Upper lobe of left lung (tissue), 6 donors: ENCODE results near the gene NSD2. TPM values are rescaled to one million over a fixed set of nuclear protein-coding genes. Genes with fewer than 3 reads are reported as not detected.
"Not testable (repeated sequence)": the region's sequence is repeated elsewhere in the genome, so short reads cannot be mapped to it uniquely, and the experiment has no call there.

Source experiments
- ATAC-seq, 2 donors: fragments of 200-7000 bp; cut with Tn5 transposase; one replicate each; pipeline ENCODE4 v1.9.1; 2022; ENCODE audit warnings: mild to moderate bottlenecking in 2 of 2, moderate library complexity in 2 of 2; ENCODE audit not compliant: low FRiP score in 2 of 2
- DNase-seq, 2 donors: peaks; one replicate each; pipeline ENCODE4 v3.0.0-alpha.2; 2019 to 2020
- H3K27ac ChIP-seq, 4 donors: fragments of 200-600 bp; sonication (generic); one replicate each; pipeline ENCODE4 v1.5.1; 2016 to 2019
- H3K27me3 ChIP-seq, 4 donors: fragments of 200-600 bp; sonication (generic); one replicate each; pipeline ENCODE4 v1.5.1; 2017 to 2019
- H3K36me3 ChIP-seq, 4 donors: fragments of 200-600 bp; sonication (generic); one replicate each; pipeline ENCODE4 v1.5.1; 2016 to 2019
- H3K4me1 ChIP-seq, 4 donors: fragments of 200-600 bp; sonication (generic); one replicate each; pipeline ENCODE4 v1.5.1; 2018 to 2019
- H3K4me3 ChIP-seq, 4 donors: fragments of 200-600 bp; sonication (generic); one replicate each; pipeline ENCODE4 v1.5.1; 2017 to 2019; ENCODE audit warnings: mild to moderate bottlenecking in 2 of 4, moderate library complexity in 1 of 4
- H3K9me3 ChIP-seq, 4 donors: fragments of 200-600 bp; sonication (generic); one replicate each; pipeline ENCODE4 v1.5.1; 2018 to 2019
- CTCF ChIP-seq, 6 experiments: fragments of 450-650 bp in 4 of 6; fragments of 200-600 bp in 2 of 6; sonication (generic) in 2 of 6; IDR thresholded peaks; one replicate each; pipeline ENCODE4 v1.5.1; 2016 to 2019; ENCODE audit warnings: antibody characterized with exemption in 6 of 6
- EP300 ChIP-seq, 4 donors: sonication (generic); formaldehyde crosslinking; IDR thresholded peaks; one replicate each; pipeline ENCODE4 v1.5.1; 2017; ENCODE audit warnings: antibody characterized with exemption in 4 of 4, control low read depth in 2 of 4
- POLR2A ChIP-seq, 4 donors: fragments of 450-650 bp; IDR thresholded peaks; one replicate each; pipeline ENCODE4 v1.5.1; 2016 to 2017; ENCODE audit warnings: antibody characterized with exemption in 4 of 4, mild to moderate bottlenecking in 2 of 4
- POLR2AphosphoS5 ChIP-seq, 2 donors: sonication (generic); formaldehyde crosslinking; IDR thresholded peaks; one replicate each; pipeline ENCODE4 v1.5.1; 2017; ENCODE audit warnings: antibody characterized with exemption in 2 of 2
- WGBS, 2 donors: methylation state at CpG; one replicate each; pipeline ENCODE4 v1.1.5; 2017 to 2018; 5-methylcytosine and 5-hydroxymethylcytosine counted together
- total RNA-seq, 6 donors: library from RNA; depleted of rRNA in 4 of 6; stranded (reverse); fragments of >200 nt in 4 of 6; gene quantifications; one replicate each; pipeline versions ENCODE4 v1.1.0 to v1.2.1, GENCODE V29; 2016 to 2021
- donor health status: DM: no; HTN: no; CAD: no; lungs with moderate emphysema.
- donor health status: DM: no; HTN: yes; CAD: no; lungs with severe emphysema.

The NSD2 gene
- total RNA-seq, 6 donors from 2014 or later, result 35.7 to 164 (median 53.1) TPM

DNA sequence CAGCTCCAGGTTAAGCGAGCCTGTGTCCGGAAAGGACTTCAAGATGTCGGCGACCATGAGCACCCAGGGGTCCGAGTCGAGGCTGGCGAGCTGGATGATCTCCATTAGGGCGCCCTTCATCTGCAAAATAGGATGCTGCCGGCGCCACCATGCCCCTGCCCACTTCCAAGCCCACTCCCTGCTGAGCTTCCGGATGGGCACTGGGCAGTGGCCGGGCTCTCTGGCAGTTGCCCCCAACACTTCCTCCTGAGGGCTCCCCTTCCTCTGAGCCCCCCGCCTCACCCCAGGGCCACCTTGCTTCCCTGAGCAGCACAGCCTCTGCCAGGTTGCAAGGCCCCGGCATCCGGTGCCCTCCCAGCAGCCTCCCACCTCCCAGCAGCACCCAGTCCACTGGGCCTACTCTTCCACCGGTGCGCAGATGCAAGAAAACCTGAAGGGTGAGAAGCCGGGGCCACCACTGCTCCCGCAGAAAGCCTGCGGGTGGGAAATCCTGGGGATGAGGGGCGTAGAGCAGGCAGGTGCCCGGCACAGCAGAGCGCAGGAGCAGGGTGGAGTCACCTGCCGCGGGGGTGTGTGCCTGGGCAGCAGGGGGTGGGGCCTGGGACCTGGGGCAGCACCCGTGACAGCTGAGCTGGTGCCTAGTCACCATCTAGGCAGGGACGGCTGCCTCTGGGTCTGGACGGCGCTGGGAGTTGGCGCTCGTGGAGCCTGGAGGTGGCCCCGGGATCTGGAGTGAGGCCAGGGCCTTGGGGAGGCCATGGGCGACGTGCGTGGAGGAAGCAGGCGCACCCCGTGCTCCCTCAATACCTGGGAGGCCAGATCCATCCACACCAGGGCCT is 120.6 kb downstream of the NSD2 start:
- no peak overlapping the region for H3K27ac ChIP-seq

GRCh38 chr4:1992468-1993168 is 121.4 kb downstream of the NSD2 start:
- peaks cover 0 to 6% (median 0%) of the 10 kb centered on the region in 4 donors for H3K4me1 ChIP-seq
- TF ChIP-seq POLR2A (IDR thresholded peaks at IDR 0.05) (no peak), POLR2AphosphoS5 (IDR thresholded peaks at IDR 0.05) (no peak), EP300 (IDR thresholded peaks at IDR 0.05) (no peak), CTCF (IDR thresholded peaks at IDR 0.05) (no peak)
- DNase-seq (peak in 1 of 2 donors; percentile 79), ATAC-seq (peak in 1 of 2 donors; percentile 14)
- no peak overlapping the region for H3K27ac ChIP-seq
- H3K4me3 ChIP-seq, result no peak overlapping the region
- H3K27me3 ChIP-seq, result no peaks in the 10 kb centered on the region
- peaks cover 0 to 40% (median 33%) of the 10 kb centered on the region in 4 donors for H3K36me3 ChIP-seq
- WGBS, 2 donors, result 83 to 94% methylated on average over 20 to 43 of the region's 45 CpGs
- peaks cover 0 to 4% (median 1%) of the 10 kb centered on the region in 4 donors for H3K9me3 ChIP-seq

More for the DNA sequence above, 120.6 kb downstream of the NSD2 start:
- H3K9me3 ChIP-seq, result no peaks in the 10 kb centered on the region
- 93% methylated on average over 14 to 37 of the region's 37 CpGs for WGBS, 2 donors
- H3K27me3 ChIP-seq, result no peaks in the 10 kb centered on the region
- H3K4me3 ChIP-seq, result no peak overlapping the region
- ATAC-seq (peak in 1 of 2 donors; percentile 10), DNase-seq (peak in 1 of 2 donors; percentile 71)
- H3K4me1 ChIP-seq, result peaks cover 0 to 6% (median 0%) of the 10 kb centered on the region in 4 donors
- peaks cover 5 to 48% (median 40%) of the 10 kb centered on the region in 4 donors for H3K36me3 ChIP-seq
- TF ChIP-seq POLR2A (IDR thresholded peaks at IDR 0.05) (no peak), CTCF (IDR thresholded peaks at IDR 0.05) (no peak), POLR2AphosphoS5 (IDR thresholded peaks at IDR 0.05) (no peak), EP300 (IDR thresholded peaks at IDR 0.05) (no peak)

GRCh38 chr4:1993169-1993516 is 122.0 kb downstream of the NSD2 start:
- ATAC-seq, result no peak
- H3K4me3 ChIP-seq, result no peak overlapping the region
- TF ChIP-seq POLR2AphosphoS5 (IDR thresholded peaks at IDR 0.05) (no peak), CTCF (IDR thresholded peaks at IDR 0.05) (no peak), POLR2A (IDR thresholded peaks at IDR 0.05) (no peak), EP300 (IDR thresholded peaks at IDR 0.05) (no peak)
- H3K36me3 ChIP-seq, result peaks cover 0 to 34% (median 28%) of the 10 kb centered on the region in 4 donors
- no peaks in the 10 kb centered on the region for H3K27me3 ChIP-seq
- DNase-seq, result peak in 1 of 2 donors; percentile 50
- no peak overlapping the region for H3K27ac ChIP-seq
- H3K4me1 ChIP-seq, result peaks cover 0 to 6% (median 0%) of the 10 kb centered on the region in 4 donors
- H3K9me3 ChIP-seq, result peaks cover 0 to 6% (median 1%) of the 10 kb centered on the region in 4 donors
- 91 to 92% methylated on average over 19 of the region's 19 CpGs for WGBS, 2 donors

- H3K27ac ChIP-seq, H3K9me3 ChIP-seq, ATAC-seq, H3K27me3 ChIP-seq, H3K4me3 ChIP-seq, H3K4me1 ChIP-seq: not testable (repeated sequence)
- 93 to 99% methylated on average over 20 of the region's 20 CpGs for WGBS, 2 donors
- H3K36me3 ChIP-seq, result peaks cover 0 to 27% (median 21%) of the 10 kb centered on the region in 4 donors
- peak in 1 of 2 donors; percentile 68 for DNase-seq
These were observed 122.7 kb downstream of the NSD2 start for GRCh38 chr4:1993718-1994516.
